ENCODE data around the gene TRPC4. TPM values are rescaled to one million over a fixed set of nuclear protein-coding genes. Genes with fewer than 3 reads are reported as not detected.

Gene TRPC4
- total RNA-seq, 1 experiment from 2014 or later, result 19.0 TPM

GRCh38 chr13:37878496-37878895, 8.9 kb upstream of the TRPC4 start:
- Histone ChIP-seq H3T11ph (ENCODE audit: low read length) (no peak overlapping the region), H2BK15ac (ENCODE audit: low read depth, low read length) (no peak overlapping the region), H3K4ac (ENCODE audit: low read depth, low read length) (no peak overlapping the region), H3K18ac (ENCODE audit: insufficient read length, low read depth, low read length) (no peak overlapping the region), H3K9ac (ENCODE audit: extremely low read depth, insufficient read length, low read length) (no peak overlapping the region), H4K91ac (ENCODE audit: insufficient read length, low read depth, low read length) (no peak overlapping the region), H2AFZ (ENCODE audit: low read length) (no peak overlapping the region), H3K23me2 (ENCODE audit: insufficient read length, low read depth, low read length, poor library complexity, severe bottlenecking) (no peaks in the 10 kb centered on the region), H3K27me3 (ENCODE audit: insufficient read depth, low read length) (no peaks in the 10 kb centered on the region), H2AK5ac (ENCODE audit: insufficient read length, low read length) (no peak overlapping the region), H3K4me2 (ENCODE audit: insufficient read depth, insufficient read length, low read length) (no peak overlapping the region), H2BK5ac (ENCODE audit: insufficient read length, low read length) (no peak overlapping the region), H3K79me1 (ENCODE audit: insufficient read depth, low read depth, low read length, poor library complexity, severe bottlenecking) (no peaks in the 10 kb centered on the region), H3K79me2 (ENCODE audit: insufficient read depth, low read length) (no peaks in the 10 kb centered on the region), H2BK12ac (ENCODE audit: insufficient read length, low read depth, low read length) (no peak overlapping the region), H2BK120ac (ENCODE audit: low read depth, low read length, poor library complexity, severe bottlenecking) (no peak overlapping the region), H2BK20ac (ENCODE audit: low read depth, low read length, poor library complexity, severe bottlenecking) (no peak overlapping the region), H3K14ac (ENCODE audit: insufficient read depth, low read length) (no peak overlapping the region), H4K5ac (ENCODE audit: insufficient read length, low read depth, low read length) (no peak overlapping the region), H3K56ac (ENCODE audit: insufficient read length, low read depth, low read length) (no peak overlapping the region), H3K27ac (ENCODE audit: insufficient read length, low read depth, low read length) (no peak overlapping the region), H4K20me1 (ENCODE audit: control insufficient read depth, insufficient read depth, insufficient read length) (no peaks in the 10 kb centered on the region), H4K8ac (replicated peaks; ENCODE audit: insufficient read length, low read depth, low read length) (no peak overlapping the region), H3K9me3 (ENCODE audit: control insufficient read depth, low read depth, low read length) (no peaks in the 10 kb centered on the region), H3K23ac (ENCODE audit: insufficient read length, low read depth, low read length) (no peak overlapping the region), H3K4me1 (ENCODE audit: insufficient read depth, low read length) (no peaks in the 10 kb centered on the region)
- DNase-seq, result no peak
- Mint-ChIP-seq H3K27me3 (ENCODE audit: low read depth) (no peaks in the 10 kb centered on the region), H3K4me1 (peaks cover 3 to 7% of the 10 kb centered on the region in 2 experiments), H3K4me3 (no peak overlapping the region), H3K9me3 (no peaks in the 10 kb centered on the region), H3K27ac (no peak overlapping the region), H3K36me3 (ENCODE audit: insufficient read depth in 1 of 3, low read depth in 3 of 3) (no peaks in the 10 kb centered on the region)
- WGBS (ENCODE audit: extremely low coverage, insufficient read length, low lambda C conversion rate), result no CpG with 5 or more reads among the region's 1 CpG
- no peak for TF ChIP-seq CTCF (conservative IDR thresholded peaks at IDR 0.05)

Data from H9 (cell line).